Right cardiac atrium (tissue), 5 donors: ENCODE measurements around the gene CFAP157. TPM values are rescaled to one million over a fixed set of nuclear protein-coding genes. Genes with fewer than 3 reads are reported as not detected.

Experiments used
- ATAC-seq, 2 donors: fragments of 200-7000 bp; cut with Tn5 transposase; one replicate each; pipeline versions ENCODE4 v1.8.0 to v1.9.1; 2020; ENCODE audit warnings: moderate library complexity in 2 of 2, mild to moderate bottlenecking in 1 of 2
- DNase-seq, 3 donors: peaks; one replicate each; pipeline ENCODE4 v3.0.0-alpha.2; 2020
- H3K27ac ChIP-seq: one replicate; pipeline ENCODE4 v1.5.1; 2013; ENCODE audit warnings: mild to moderate bottlenecking, low read length, control low read depth, moderate library complexity
- H3K27me3 ChIP-seq: one replicate; pipeline ENCODE4 v1.6.1; 2013; ENCODE audit not compliant: control insufficient read depth, insufficient read depth
- H3K4me1 ChIP-seq: one replicate; pipeline ENCODE4 v1.6.1; 2013; ENCODE audit warnings: low read length; ENCODE audit not compliant: control insufficient read depth, insufficient read depth
- H3K4me3 ChIP-seq: one replicate; pipeline ENCODE4 v1.5.1; 2013; ENCODE audit warnings: low read length, control low read depth
- H3K9me3 ChIP-seq: one replicate; pipeline ENCODE4 v1.6.1; 2013; ENCODE audit warnings: low read length; ENCODE audit not compliant: control insufficient read depth
- WGBS: extraction: QIAGEN DNeasy Blood & Tissue Kit; methylation state at CpG from one replicate; pipeline ENCODE4 v1.1.7; 2013; 5-methylcytosine and 5-hydroxymethylcytosine counted together
- intact Hi-C, 4 donors: fragments of 100-400 bp; cut with DNase I; formaldehyde crosslinking; loops; one replicate each; pipeline versions ENCODE4 v1.11.0 to v1.14.0; 2022 to 2023
- polyA plus RNA-seq: library from polyadenylated mRNA; stranded (reverse); fragments of 200-250 nt; gene quantifications from one replicate; pipeline ENCODE4 v1.2.3, GENCODE V29; 2013
- total RNA-seq, 4 donors: library from RNA; stranded (reverse); fragmentation: NEBNext Ultra II Directional; extraction: Animal tissue kit (Norgen Biotek cat#: 25700); gene quantifications; one replicate each; pipeline ENCODE4 v1.2.1, GENCODE V29; 2021
- donor health status: healthy with polysubstance abuse.
- donor health status: DM: no; HTN: yes; CAD: no.
- donor health status: DM: no; HTN: no; CAD: no.
- donor health status: DM: no; HTN: yes; CAD: no; lungs with severe emphysema.
- donor health status: DM: yes; HTN: yes; CAD: no.

CFAP157 gene
- total and polyA plus RNA-seq, 5 donors, result 0.18 TPM; not detected in 4

- DNase-seq (peak in 1 of 3 donors; percentile 20), ATAC-seq (no peak)
- H3K4me3 ChIP-seq, result no peak overlapping the region
- no peaks in the 10 kb centered on the region for H3K9me3 ChIP-seq
- WGBS, result 87% methylated on average over 8 of the region's 8 CpGs
- H3K4me1 ChIP-seq, result no peaks in the 10 kb centered on the region
- no peak overlapping the region for H3K27ac ChIP-seq
- H3K27me3 ChIP-seq, result no peaks in the 10 kb centered on the region
- intact Hi-C loops, result no loop called here
Observed at GRCh38 chr9:127728808-127729207, 22.0 kb downstream of the CFAP157 start.

GRCh38 chr9:127729522-127730256, 22.9 kb downstream of the CFAP157 start:
- DNase-seq, result peak in 2 of 3 donors; percentile 3 to 32
- no peak overlapping the region for H3K27ac ChIP-seq
- intact Hi-C loops, result loop anchor here (5.0 to 10.0 kb wide), 4 partner anchors 137 to 195 kb away; partner anchors contain the start of gene AK1 (in 2 of the 4)
- H3K4me1 ChIP-seq, result peaks cover 6% of the 10 kb centered on the region
- H3K4me3 ChIP-seq, result no peak overlapping the region
- no peaks in the 10 kb centered on the region for H3K27me3 ChIP-seq
- 88% methylated on average over 18 of the region's 18 CpGs for WGBS
- ATAC-seq, result no peak
- no peaks in the 10 kb centered on the region for H3K9me3 ChIP-seq

GRCh38 chr9:127730262-127730661, 23.5 kb downstream of the CFAP157 start:
- intact Hi-C loops, result loop anchor here (5.0 to 10.0 kb wide), 4 partner anchors 138 to 195 kb away; partner anchors contain the start of gene AK1 (in 2 of the 4)
- Histone ChIP-seq H3K27ac (no peak overlapping the region), H3K27me3 (no peaks in the 10 kb centered on the region), H3K9me3 (no peaks in the 10 kb centered on the region), H3K4me1 (peaks cover 6% of the 10 kb centered on the region), H3K4me3 (no peak overlapping the region)
- no peak for ATAC-seq
- 82% methylated on average over 9 of the region's 9 CpGs for WGBS
- DNase-seq, result peak in 1 of 3 donors; percentile 9

GRCh38 chr9:127730799-127731410, 24.1 kb downstream of the CFAP157 start:
- WGBS, result 88% methylated on average over 9 of the region's 9 CpGs
- DNase-seq (peak in 2 of 3 donors; percentile 11 to 36), ATAC-seq (no peak)
- Histone ChIP-seq H3K27ac (no peak overlapping the region), H3K9me3 (no peaks in the 10 kb centered on the region), H3K4me1 (peaks cover 6% of the 10 kb centered on the region), H3K4me3 (no peak overlapping the region), H3K27me3 (no peaks in the 10 kb centered on the region)
- intact Hi-C loops, result loop anchor here (5.0 to 10.0 kb wide), 4 partner anchors 139 to 194 kb away; partner anchors contain the start of gene AK1 (in 2 of the 4)

- H3K27me3 ChIP-seq, result no peaks in the 10 kb centered on the region
- no peaks in the 10 kb centered on the region for H3K9me3 ChIP-seq
- peak in 2 of 3 donors; percentile 22 to 56 for DNase-seq
- H3K27ac ChIP-seq, result no peak overlapping the region
- H3K4me1 ChIP-seq, result peaks cover 6% of the 10 kb centered on the region
- intact Hi-C loops, result loop anchor here (5.0 to 10.0 kb wide), 4 partner anchors 140 to 193 kb away; partner anchors contain the start of gene AK1 (in 2 of the 4)
- H3K4me3 ChIP-seq, result no peak overlapping the region
- ATAC-seq, result no peak
- 65% methylated on average over 16 of the region's 16 CpGs for WGBS
Observed at GRCh38 chr9:127731938-127732337, 25.1 kb downstream of the CFAP157 start.

GRCh38 chr9:127732444-127732843, 25.7 kb downstream of the CFAP157 start:
- peak in 2 of 3 donors; percentile 13 to 65 for DNase-seq
- no peaks in the 10 kb centered on the region for H3K27me3 ChIP-seq
- H3K9me3 ChIP-seq, result no peaks in the 10 kb centered on the region
- no peak overlapping the region for H3K27ac ChIP-seq
- H3K4me3 ChIP-seq, result no peak overlapping the region
- intact Hi-C loops, result loop anchor here (5.0 to 10.0 kb wide), 4 partner anchors 140 to 192 kb away; partner anchors contain the start of gene AK1 (in 2 of the 4)
- ATAC-seq, result no peak
- peaks cover 6% of the 10 kb centered on the region for H3K4me1 ChIP-seq
- WGBS, result 96% methylated on average over 21 of the region's 21 CpGs

- DNase-seq (no peak), ATAC-seq (no peak)
- Histone ChIP-seq H3K27me3 (no peaks in the 10 kb centered on the region), H3K4me3 (no peak overlapping the region), H3K4me1 (peaks cover 6% of the 10 kb centered on the region), H3K27ac (no peak overlapping the region), H3K9me3 (no peaks in the 10 kb centered on the region)
- intact Hi-C loops, result loop anchor here (2.0 to 10.0 kb wide), 6 partner anchors 51 to 191 kb away; partner anchors contain the start of gene AK1 (in 2 of the 4)
- WGBS, result 65% methylated on average over 2 of the region's 2 CpGs
Observed at GRCh38 chr9:127733614-127734013, 26.8 kb downstream of the CFAP157 start.

GRCh38 chr9:127734247-127734746, 27.5 kb downstream of the CFAP157 start:
- Histone ChIP-seq H3K4me3 (no peak overlapping the region), H3K4me1 (peaks cover 6% of the 10 kb centered on the region), H3K9me3 (no peaks in the 10 kb centered on the region), H3K27me3 (no peaks in the 10 kb centered on the region), H3K27ac (peak overlapping the region; percentile 27)
- ATAC-seq (peak in 1 of 2 donors; percentile 0), DNase-seq (peak in 1 of 3 donors; percentile 72)
- 44% methylated on average over 22 of the region's 22 CpGs for WGBS
- intact Hi-C loops, result loop anchor here (2.0 to 10.0 kb wide), 6 partner anchors 51 to 191 kb away; partner anchors contain the start of gene AK1 (in 2 of the 4)

- H3K9me3 ChIP-seq, result no peaks in the 10 kb centered on the region
- H3K4me3 ChIP-seq, result peak within 1 kb of the TSS; percentile 66
- peak; percentile 95 to 96 for ATAC-seq
- intact Hi-C loops, result loop anchor here (2.0 to 10.0 kb wide), 10 partner anchors 42 to 190 kb away; partner anchors contain the start of genes AK1 (in 2 of the 4), CDK9 (in 1 of the 4) and SH2D3C (in 1 of the 4)
- H3K27me3 ChIP-seq, result no peaks in the 10 kb centered on the region
- under 1% methylated on average over 76 of the region's 76 CpGs for whole genome bisulfite sequencing
- peaks cover 6% of the 10 kb centered on the region for H3K4me1 ChIP-seq
- H3K27ac ChIP-seq, result peak within 1 kb of the TSS; percentile 90
- DNase-seq, result peak; percentile 99
Observed at GRCh38 chr9:127734747-127735529, 28.1 kb downstream of the CFAP157 start, which contains the start of gene TOR2A. Gene TOR2A (minus strand): TSS chr9:127735294. CDS start chr9:127735270, 24 bp downstream.
